BJ (cell line): ENCODE data around the gene SHTN1. TPM values are rescaled to one million over a fixed set of nuclear protein-coding genes. Genes with fewer than 3 reads are reported as not detected.

Experiments used
- CTCF ChIA-PET: fragments of 350-600 bp; formaldehyde crosslinking; extraction: SDS; loops from one replicate; lab custom pipeline; 2021; ENCODE audit warnings: antibody characterized with exemption, inconsistent platforms; lab: Yijun Ruan, JAX
- POLR2A ChIA-PET: fragments of 300-600 bp; sonication (Branson Sonifier 250); formaldehyde crosslinking; extraction: SDS; loops from one replicate; lab custom pipeline; 2021; ENCODE audit warnings: antibody characterized with exemption; lab: Charles Lee
- DNase-seq: peaks from one replicate; pipeline ENCODE4 v3.0.0-alpha.2; 2011; ENCODE audit warnings: low read depth
- H3K27me3 ChIP-seq: 2 replicates; pipeline ENCODE4 v1.6.0; 2011; ENCODE audit warnings: low read length; ENCODE audit not compliant: control insufficient read depth, insufficient read depth
- H3K36me3 ChIP-seq: 2 replicates; pipeline ENCODE4 v1.5.1; 2011; ENCODE audit warnings: low read length; ENCODE audit not compliant: control insufficient read depth, insufficient read depth
- H3K4me3 ChIP-seq: 2 replicates; pipeline ENCODE4 v1.5.1; 2011; ENCODE audit warnings: low read depth, mild to moderate bottlenecking, control low read depth, low read length
- polyA plus RNA-seq: library from polyadenylated mRNA; depleted of rRNA; stranded (reverse); fragments of >200 nt; gene quantifications from 2 replicates; pipeline ENCODE4 v1.2.3, GENCODE V29; 2011
- TF ChIP-seq, protein P1 (sequence below): IDR thresholded peaks from 2 replicates; pipeline ENCODE4 v1.5.1; 2011; ENCODE audit warnings: low read depth, mild to moderate bottlenecking, control low read depth, inconsistent platforms, low read length, moderate library complexity; ENCODE audit not compliant: insufficient read depth

The SHTN1 gene
- polyA plus RNA-seq, 1 experiment = 2.8 TPM

GRCh38 chr10:116864436-116864835 lies 140.6 kb downstream of the SHTN1 start:
- CTCF ChIA-PET = interaction anchor here (0.9 kb wide), 1 partner anchor 34 kb away, joined by 4 read pairs; no protein-coding TSS in a partner anchor
- DNase-seq = no peak
- TF ChIP-seq, protein P1, sequence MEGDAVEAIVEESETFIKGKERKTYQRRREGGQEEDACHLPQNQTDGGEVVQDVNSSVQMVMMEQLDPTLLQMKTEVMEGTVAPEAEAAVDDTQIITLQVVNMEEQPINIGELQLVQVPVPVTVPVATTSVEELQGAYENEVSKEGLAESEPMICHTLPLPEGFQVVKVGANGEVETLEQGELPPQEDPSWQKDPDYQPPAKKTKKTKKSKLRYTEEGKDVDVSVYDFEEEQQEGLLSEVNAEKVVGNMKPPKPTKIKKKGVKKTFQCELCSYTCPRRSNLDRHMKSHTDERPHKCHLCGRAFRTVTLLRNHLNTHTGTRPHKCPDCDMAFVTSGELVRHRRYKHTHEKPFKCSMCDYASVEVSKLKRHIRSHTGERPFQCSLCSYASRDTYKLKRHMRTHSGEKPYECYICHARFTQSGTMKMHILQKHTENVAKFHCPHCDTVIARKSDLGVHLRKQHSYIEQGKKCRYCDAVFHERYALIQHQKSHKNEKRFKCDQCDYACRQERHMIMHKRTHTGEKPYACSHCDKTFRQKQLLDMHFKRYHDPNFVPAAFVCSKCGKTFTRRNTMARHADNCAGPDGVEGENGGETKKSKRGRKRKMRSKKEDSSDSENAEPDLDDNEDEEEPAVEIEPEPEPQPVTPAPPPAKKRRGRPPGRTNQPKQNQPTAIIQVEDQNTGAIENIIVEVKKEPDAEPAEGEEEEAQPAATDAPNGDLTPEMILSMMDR = no peak
- Histone ChIP-seq H3K36me3 (no peaks in the 10 kb centered on the region), H3K27me3 (no peaks in the 10 kb centered on the region; the same call in 1 of the 2 replicates), H3K4me3 (no peak overlapping the region)
- POLR2A ChIA-PET = no interaction called here

GRCh38 chr10:116861796-116862195 lies 143.2 kb downstream of the SHTN1 start:
- ChIA-PET CTCF (interaction anchor here (0.6 to 1.2 kb wide), 2 partner anchors 62 to 65 kb away, joined by 3 read pairs; no protein-coding TSS in a partner anchor), POLR2A (no interaction called here)
- no peak overlapping the region for H3K4me3 ChIP-seq
- TF ChIP-seq, protein P1 = no peak
- H3K36me3 ChIP-seq = no peaks in the 10 kb centered on the region
- no peak for DNase-seq
- H3K27me3 ChIP-seq = no peaks in the 10 kb centered on the region

DNA sequence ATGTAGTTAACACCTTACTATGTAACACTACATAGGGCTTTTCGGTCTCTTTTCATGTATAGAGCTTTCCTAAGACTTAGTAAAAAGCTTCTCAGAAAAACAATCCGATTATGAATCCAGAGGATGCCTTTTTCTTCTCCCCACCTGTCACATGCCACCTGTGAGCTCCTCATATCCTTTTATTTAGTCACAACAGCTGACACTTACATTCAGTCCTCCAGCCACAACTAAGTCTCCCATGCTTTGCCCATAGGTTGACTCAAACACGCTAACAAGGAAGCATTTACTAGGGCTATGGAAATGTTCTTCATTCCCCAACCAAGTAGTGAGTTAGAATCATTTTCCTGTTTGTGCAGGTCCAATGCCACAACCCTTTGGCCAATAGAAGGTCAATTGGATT lies 147.8 kb downstream of the SHTN1 start:
- CTCF ChIA-PET = interaction anchor here (0.7 kb wide), 1 partner anchor 309 kb away, joined by 3 read pairs; no protein-coding TSS in a partner anchor
- TF ChIP-seq, protein P1 = no peak
- POLR2A ChIA-PET = no interaction called here
- DNase-seq = no peak
- Histone ChIP-seq H3K4me3 (no peak overlapping the region), H3K36me3 (no peaks in the 10 kb centered on the region), H3K27me3 (no peaks in the 10 kb centered on the region)

DNA sequence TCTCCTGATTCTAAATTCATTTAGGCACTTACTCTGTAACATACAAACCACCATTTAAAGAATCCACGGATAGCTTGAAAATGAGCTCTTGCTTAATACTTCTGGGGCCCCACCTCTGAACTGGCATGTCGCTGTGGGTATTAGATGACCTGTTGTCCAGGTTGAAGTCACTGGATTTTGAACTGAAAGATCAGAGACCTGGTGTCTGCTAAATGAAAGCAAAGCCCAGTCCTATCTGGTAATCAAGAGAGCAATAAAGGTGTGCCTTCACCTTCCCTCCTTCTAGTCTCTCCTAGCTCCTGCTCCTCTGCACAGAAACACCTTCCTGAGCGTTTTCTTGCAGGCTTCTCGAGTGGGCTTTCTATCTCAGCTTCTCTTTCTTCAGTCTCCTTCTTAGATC lies 151.3 kb downstream of the SHTN1 start:
- TF ChIP-seq, protein P1 = no peak
- no peak for DNase-seq
- ChIA-PET POLR2A (no interaction called here), CTCF (interaction anchor here (1.2 kb wide), 1 partner anchor 313 kb away, joined by 3 read pairs; no protein-coding TSS in a partner anchor)
- no peaks in the 10 kb centered on the region for H3K36me3 ChIP-seq
- peaks cover 1% of the 10 kb centered on the region; the same call in 1 of the 2 replicates for H3K27me3 ChIP-seq
- H3K4me3 ChIP-seq = no peak overlapping the region

GRCh38 chr10:116853287-116853686 lies 151.7 kb downstream of the SHTN1 start:
- CTCF ChIA-PET = interaction anchor here (1.2 to 1.6 kb wide), 2 partner anchors 37 to 314 kb away, joined by 3 to 4 read pairs; no protein-coding TSS in a partner anchor

More at GRCh38 chr10:116853287-116853686, 151.7 kb downstream of the SHTN1 start:
- POLR2A ChIA-PET = no interaction called here
- TF ChIP-seq, protein P1 = no peak
- Histone ChIP-seq H3K27me3 (peaks cover 1% of the 10 kb centered on the region; the same call in 1 of the 2 replicates), H3K36me3 (no peaks in the 10 kb centered on the region), H3K4me3 (no peak overlapping the region)
- DNase-seq = no peak
